ENCODE data around the gene MAST3. TPM values are rescaled to one million over a fixed set of nuclear protein-coding genes. Genes with fewer than 3 reads are reported as not detected.

MAST3 gene
- total and polyA plus RNA-seq, 2 of the 8 experiments (the other 6 are each of a cell fraction or from before 2014, with no cell fraction given): 3.4 to 9.0 TPM

- TF ChIP-seq CHD1 (IDR thresholded peaks at IDR 0.05; ENCODE audit: low read depth, low read length) (no peak), CBX8 (IDR thresholded peaks at IDR 0.05; ENCODE audit: borderline replicate concordance, low read depth, low read length) (no peak), RNF2 (IDR thresholded peaks at IDR 0.05; ENCODE audit: borderline replicate concordance, low read depth, low read length, missing control alignments, poor library complexity, severe bottlenecking) (no peak), HDAC6 (IDR thresholded peaks at IDR 0.05; ENCODE audit: low read depth, low read length) (no peak)
Measured at GRCh38 chr19:18065173-18065495, 32.4 kb upstream of the MAST3 start (continued).

Data from H1 (cell line).